GM12865 (cell line): ENCODE data around the gene FAM180A.
"Not testable (repeated sequence)": the region's sequence is repeated elsewhere in the genome, so short reads cannot be mapped to it uniquely, and the experiment has no call there.

ENCODE experiments used
- DNase-seq: peaks from one replicate; pipeline ENCODE4 v3.0.0; 2010; ENCODE audit warnings: low read depth
- H3K4me3 ChIP-seq: 2 replicates; pipeline ENCODE4 v1.5.1; 2011; ENCODE audit warnings: mild to moderate bottlenecking, low read depth, low read length, control low read depth
- CTCF ChIP-seq: IDR thresholded peaks from 2 replicates; pipeline ENCODE4 v1.5.1; 2011; ENCODE audit warnings: low read length, control low read depth, low read depth, inconsistent platforms; ENCODE audit not compliant: insufficient read depth; ENCODE audit errors: missing control alignments

FAM180A gene

DNA sequence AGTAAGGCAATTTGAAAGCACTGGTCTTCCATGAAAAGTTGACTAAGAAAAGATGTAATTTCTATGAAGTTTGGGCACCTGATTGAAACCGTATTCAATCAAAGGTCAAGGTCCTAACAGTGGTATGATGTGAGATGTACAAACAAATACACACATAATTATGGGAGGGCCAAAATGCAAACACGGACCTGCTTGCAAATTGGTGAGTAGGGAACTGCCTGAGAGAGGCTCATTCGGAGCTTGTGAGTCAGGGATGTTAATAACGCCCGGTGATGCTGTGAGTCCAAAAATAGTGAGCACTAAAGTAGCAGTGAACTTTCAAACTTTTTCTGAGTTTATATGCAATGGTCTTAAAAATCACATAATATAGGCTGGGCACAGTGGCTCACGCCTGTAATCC is 34.2 kb upstream of the FAM180A start:
- DNase-seq: no peak
- H3K4me3 ChIP-seq: no peak overlapping the region
- TF ChIP-seq CTCF: no peak

- no peak for DNase-seq
- TF ChIP-seq CTCF: no peak
- H3K4me3 ChIP-seq: no peak overlapping the region
These were observed 33.8 kb upstream of the FAM180A start for GRCh38 chr7:135782377-135782776.

GRCh38 chr7:135777626-135778398 is 29.2 kb upstream of the FAM180A start:
- TF ChIP-seq CTCF: no peak
- DNase-seq: no peak

DNA sequence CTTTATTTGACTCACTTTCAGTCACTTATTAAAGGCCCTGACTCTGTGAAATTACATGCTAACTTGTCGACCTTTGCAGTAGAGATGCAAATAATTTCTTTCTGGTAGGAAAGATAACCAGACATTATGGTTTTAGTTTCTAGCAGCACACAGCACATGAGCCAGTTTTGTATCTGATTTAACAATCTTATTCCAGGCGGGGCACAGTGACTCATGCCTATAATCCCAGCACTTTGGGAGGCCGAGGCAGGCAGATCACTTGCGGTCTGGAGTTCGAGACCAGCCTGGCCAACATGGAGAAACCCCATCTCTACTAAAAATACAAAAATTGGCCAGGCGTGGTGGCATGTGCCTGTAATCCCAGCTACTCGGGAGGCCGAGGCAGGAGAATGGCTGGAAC is 27.3 kb upstream of the FAM180A start:
- H3K4me3 ChIP-seq, DNase-seq: not testable (repeated sequence)

More at GRCh38 chr7:135777626-135778398, 29.2 kb upstream of the FAM180A start:
- H3K4me3 ChIP-seq: no peak overlapping the region

- no peak for DNase-seq
- no peak for TF ChIP-seq CTCF
These were observed 26.6 kb upstream of the FAM180A start for GRCh38 chr7:135775230-135775629.

GRCh38 chr7:135774284-135774683 is 25.7 kb upstream of the FAM180A start:
- no peak for DNase-seq
- H3K4me3 ChIP-seq: no peak overlapping the region
- TF ChIP-seq CTCF: no peak

More at GRCh38 chr7:135775230-135775629, 26.6 kb upstream of the FAM180A start:
- H3K4me3 ChIP-seq: no peak overlapping the region

DNA sequence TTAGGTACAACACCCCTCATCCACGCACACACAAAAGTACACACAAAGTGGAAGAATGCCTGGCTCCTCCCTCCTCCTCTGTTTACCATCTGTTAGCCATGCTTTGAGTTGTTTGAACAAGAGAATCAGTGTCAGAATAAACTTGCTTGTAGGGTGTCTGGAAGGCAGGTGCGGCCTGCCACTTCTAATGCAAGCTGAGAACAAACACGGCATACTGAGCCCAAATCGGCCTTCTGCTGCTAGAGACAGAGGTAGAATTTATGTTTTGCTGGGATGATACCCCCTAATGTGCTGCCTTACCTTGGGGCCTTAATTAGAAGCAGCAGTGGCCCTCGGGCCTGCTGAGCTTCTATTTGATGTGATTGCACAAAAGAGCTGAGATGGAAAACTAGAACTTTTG is 24.9 kb upstream of the FAM180A start:
- TF ChIP-seq CTCF: no peak
- DNase-seq: no peak
- H3K4me3 ChIP-seq: no peak overlapping the region
